Measurements from ENCODE around the gene FFAR1.
"Not testable (repeated sequence)": the region's sequence is repeated elsewhere in the genome, so short reads cannot be mapped to it uniquely, and the experiment has no call there.

FFAR1 gene

DNA sequence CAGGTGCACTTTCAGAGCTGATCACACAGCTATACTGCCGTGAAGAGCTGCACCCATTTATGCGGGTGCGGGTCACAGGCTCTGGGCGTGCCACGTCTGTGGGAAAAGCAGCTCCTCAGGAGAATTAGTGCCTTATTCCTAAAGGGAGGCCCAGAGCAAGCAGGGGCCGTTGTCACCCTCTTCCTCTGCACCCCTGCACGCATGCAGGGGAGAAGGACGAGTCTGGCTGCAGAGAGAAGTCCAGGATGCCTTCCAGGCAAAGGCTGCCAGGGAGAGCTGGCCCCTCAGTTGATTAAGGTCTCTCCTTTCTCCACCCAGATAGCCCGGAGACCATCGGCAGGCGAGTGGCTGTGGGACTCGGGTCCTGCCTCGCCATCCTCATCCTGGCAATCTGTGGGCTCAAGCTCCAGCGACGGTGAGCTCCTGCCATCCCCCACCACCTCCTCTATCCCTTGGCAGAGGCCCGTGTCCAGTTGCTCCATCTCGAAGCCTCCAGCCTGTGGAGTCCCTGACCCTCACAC is 3.1 kb upstream of the FFAR1 start:
- DNase-seq, result no peak

DNA sequence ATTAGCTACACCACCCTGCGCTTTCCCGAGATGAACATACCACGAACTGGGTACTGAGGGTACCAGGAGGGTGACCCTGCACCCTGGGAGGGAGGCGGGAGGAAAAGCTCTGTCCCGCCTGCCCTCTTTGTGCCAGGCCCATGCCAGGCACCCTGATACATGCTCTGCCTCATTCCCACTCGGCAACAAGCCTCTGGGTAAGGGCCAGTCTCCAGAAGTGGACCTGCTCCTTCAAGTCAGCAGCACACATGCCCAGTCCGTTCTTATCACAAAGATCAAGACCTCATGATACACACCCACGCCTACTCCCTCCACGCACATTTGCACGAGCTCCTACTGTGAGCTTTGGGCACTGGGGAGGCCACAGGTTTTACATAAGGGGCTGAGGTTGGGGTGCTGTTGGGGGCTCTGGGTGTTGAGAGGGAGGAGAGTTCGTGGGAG is 2.0 kb upstream of the FFAR1 start:
- no peak for DNase-seq

DNA sequence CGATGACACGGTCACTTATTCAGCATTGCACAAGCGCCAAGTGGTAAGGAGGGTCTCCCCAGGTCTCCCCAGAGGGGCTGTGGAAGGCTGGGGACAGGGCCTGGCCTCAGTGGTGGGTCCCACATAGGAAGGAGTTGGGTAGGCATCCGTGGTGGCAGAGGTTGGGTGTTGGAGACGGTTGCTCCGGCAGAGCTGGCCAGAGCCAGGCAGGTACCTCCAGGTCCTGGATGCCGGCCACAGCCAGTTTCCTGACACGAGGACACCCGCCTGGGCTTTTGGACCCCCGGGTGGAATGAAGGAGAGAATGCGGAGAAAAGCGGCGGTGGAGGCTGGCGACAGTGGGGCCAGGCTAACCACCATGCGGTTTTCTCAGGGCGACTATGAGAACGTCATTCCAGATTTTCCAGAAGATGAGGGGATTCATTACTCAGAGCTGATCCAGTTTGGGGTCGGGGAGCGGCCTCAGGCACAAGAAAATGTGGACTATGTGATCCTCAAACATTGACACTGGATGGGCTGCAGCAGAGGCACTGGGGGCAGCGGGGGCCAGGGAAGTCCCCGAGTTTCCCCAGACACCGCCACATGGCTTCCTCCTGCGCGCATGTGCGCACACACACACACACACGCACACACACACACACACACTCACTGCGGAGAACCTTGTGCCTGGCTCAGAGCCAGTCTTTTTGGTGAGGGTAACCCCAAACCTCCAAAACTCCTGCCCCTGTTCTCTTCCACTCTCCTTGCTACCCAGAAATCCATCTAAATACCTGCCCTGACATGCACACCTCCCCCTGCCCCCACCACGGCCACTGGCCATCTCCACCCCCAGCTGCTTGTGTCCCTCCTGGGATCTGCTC is 1.3 kb upstream of the FFAR1 start:
- DNase-seq, result peak; percentile 51

DNA sequence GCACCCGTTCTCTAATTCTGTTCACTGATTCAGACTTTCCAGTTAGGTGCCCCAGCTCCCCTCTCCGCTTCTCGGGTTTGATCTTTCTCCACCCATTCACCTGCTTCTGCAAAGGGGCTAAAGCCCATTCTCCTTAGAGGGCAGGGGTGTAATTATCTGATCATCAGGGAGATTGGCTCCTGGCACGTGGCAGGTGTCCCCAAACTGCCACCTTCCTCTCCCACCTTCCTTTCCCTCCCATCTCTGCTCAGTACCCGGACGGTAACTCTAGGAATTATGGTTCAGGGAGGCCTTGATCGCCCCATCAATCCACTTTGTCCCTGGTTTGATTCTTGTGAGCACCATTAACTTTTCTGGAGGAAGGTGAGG is 212 bp downstream of the FFAR1 start:
- DNase-seq, result no peak

DNA sequence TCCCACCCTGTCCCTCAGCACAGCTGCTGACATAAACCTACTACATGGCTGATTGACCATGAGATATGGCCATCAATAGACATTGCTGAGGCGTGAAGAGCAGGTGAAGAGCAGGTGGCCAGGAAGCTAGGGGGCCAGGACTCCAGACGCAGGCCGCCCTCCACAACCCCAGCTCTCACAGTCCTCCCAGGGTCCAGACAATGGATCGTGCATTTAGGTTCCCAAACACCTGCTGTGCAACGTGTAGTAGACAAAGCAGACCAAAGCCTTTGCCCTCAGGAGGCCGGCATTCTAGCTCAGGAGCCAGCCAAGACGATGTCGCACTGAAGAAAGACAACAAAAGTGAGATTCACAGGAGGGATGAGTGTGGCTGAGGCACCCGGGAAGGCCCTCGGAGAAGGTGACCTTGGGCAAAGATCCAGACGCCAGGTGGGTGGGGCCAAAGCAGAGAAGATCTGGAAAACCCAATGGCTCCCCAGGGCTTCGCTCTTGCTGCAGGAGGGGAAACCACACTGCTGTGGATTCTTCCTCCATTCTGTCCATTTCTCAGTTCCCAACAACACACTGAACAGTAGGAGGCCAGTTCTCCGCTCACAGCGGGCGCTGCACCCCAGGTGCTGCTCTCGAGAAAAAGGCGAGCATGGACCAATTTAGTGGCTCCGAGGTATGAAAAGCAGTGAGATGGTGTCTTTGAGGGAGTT is 1.4 kb downstream of the FFAR1 start:
- no peak for DNase-seq

DNA sequence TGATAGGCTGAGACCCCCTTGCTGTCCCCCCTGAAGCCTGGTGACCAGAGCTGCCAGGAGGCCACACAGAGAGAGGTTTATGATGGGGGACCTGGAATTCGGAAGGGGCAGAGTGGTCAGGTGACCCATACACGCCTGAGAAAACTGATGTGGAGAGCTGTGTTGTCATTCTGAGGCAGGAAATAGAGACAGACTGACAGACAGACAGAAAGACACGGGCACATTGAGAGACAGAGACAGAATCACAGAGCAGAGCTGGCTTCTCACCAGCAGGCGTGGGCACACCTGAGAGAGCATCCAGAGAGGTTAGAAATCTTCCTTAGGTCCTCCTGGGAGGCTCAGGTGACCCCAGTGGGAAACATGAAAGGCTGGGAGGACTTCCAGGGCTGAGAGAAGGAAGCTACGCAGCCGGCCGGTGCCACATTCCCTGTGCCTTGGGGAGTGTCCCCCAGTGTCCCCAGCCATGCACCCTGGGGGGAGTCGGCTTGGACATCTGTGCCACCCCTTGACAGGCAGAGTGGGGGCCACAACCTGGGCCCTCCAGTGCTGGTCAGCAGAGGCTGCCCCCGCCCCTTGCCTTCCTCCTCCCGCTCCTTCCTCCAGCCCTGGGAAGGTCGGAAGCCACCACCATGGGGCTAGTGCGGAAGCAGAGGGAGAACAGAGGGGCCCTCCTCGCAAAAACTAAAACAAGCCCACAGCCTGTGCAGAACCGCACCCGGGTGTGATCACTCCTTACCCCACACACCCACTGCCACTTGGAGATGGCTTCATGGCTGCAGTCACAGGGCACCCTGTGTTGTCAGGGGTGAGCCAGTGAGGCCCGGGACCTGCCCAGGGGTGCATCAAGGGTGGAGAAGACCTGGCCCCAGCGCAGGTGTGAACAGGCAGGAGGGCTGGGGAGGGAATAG is 2.2 kb downstream of the FFAR1 start:
- no peak for DNase-seq

DNA sequence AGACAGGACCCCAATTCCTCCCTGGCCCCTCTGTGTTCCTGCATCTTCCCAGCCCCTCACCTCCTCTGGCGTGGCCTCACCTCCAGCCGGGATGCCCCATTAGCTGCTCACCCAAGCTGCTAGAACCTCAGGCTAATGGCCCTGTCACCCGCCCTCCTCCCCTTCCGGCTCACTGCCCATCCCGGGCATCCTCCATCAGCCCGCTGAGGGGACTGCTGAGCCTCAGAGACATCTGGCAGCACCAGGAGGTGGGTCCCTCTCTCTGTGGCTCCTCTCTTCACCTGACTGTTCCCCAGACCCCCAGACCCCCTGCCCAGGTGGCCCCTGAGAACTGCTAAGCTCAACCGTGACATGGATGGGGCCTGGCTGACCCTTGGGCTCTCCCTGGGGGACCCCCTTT is 2.9 kb downstream of the FFAR1 start:
- DNase-seq, result no peak

DNA sequence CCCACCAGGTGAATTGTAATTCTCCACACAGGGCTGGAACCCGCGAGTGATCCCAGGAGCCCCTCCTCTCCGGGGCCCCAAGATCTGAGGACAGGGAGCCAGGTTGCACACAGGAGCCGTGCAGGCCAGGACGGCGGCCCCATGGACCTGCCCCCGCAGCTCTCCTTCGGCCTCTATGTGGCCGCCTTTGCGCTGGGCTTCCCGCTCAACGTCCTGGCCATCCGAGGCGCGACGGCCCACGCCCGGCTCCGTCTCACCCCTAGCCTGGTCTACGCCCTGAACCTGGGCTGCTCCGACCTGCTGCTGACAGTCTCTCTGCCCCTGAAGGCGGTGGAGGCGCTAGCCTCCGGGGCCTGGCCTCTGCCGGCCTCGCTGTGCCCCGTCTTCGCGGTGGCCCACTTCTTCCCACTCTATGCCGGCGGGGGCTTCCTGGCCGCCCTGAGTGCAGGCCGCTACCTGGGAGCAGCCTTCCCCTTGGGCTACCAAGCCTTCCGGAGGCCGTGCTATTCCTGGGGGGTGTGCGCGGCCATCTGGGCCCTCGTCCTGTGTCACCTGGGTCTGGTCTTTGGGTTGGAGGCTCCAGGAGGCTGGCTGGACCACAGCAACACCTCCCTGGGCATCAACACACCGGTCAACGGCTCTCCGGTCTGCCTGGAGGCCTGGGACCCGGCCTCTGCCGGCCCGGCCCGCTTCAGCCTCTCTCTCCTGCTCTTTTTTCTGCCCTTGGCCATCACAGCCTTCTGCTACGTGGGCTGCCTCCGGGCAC is 3.9 kb downstream of the FFAR1 start:
- DNase-seq, result no peak

DNA sequence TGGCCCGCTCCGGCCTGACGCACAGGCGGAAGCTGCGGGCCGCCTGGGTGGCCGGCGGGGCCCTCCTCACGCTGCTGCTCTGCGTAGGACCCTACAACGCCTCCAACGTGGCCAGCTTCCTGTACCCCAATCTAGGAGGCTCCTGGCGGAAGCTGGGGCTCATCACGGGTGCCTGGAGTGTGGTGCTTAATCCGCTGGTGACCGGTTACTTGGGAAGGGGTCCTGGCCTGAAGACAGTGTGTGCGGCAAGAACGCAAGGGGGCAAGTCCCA is 4.4 kb downstream of the FFAR1 start:
- no peak for DNase-seq

DNA sequence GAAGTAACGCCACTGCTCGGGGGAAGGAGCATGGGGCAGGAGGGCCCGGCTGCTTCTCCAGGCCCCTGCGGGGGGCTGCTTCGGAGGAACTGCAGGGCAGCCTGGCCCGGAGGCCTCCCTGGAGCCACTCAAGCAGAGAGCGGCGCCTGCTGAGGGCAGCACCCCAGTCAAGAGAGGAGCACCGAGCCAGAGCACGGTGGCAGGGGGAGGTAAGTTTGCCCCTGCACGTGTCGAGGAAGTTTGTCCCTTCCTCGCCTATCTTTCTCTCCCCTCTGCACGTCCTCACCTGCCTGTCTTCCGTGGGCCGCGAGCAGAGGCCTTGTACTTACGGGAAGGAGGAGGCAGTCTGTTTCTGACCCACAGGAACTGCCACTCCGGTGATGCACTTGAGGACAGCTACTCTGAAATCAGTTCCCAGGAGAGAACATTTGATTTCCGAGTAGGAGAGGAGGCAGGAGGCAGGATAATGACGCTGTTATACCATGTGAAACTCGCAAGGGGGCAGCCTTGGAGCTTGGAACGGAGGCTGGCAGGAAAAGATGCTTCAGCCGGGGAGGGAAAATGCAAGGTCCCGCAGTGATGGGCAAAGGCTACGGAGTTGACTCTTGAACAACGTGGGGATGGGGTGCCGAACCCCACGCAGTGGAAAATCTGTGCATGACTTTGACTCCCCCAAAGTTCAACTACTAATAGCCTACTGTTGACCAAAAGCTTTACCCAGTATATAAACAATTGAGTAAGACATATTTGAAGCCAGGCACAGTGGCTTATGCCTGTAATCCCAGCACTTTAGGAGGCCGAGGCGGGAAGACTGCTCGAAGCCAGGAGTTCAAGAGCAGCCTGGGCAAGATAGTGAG is 5.0 kb downstream of the FFAR1 start:
- DNase-seq, result peak; percentile 42

DNA sequence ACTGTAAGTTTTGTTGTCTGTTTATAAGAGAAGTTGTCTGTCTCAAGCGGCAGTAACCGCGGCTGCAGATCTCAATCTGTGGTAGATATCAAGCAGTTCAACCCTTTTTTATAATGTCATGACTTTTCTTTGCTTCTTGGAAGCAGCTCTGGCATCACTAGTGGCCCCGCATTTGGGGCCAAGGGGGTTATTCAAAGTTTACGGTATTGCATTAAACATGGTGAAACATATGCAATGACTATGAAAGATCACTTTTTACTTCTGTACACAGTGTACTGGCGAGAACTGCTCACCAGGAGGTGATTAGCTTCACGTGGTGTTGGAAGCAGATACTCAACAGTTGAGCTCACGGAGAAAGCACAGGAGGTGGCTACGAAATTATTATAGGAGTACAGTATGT is 5.9 kb downstream of the FFAR1 start:
- no peak for DNase-seq

DNA sequence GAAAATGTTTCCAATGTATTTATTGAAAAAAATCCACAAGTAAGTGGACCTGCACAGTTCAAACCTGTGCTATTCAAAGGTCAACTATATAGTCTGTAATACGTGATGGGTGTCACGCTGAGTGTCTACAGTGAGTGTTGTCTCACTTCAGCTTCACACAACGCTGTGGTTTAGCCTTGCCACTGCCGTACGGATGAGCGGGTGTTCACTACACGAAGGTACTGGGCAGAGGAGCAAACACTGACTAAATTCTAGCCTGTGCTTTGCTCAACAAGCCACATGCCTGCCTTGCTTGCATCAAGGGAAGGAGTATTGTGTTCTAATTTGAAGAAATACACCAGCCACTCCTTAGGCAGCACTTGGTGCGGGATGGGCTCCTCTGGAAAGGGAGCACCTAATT is 7.2 kb downstream of the FFAR1 start:
- DNase-seq, result no peak

DNA sequence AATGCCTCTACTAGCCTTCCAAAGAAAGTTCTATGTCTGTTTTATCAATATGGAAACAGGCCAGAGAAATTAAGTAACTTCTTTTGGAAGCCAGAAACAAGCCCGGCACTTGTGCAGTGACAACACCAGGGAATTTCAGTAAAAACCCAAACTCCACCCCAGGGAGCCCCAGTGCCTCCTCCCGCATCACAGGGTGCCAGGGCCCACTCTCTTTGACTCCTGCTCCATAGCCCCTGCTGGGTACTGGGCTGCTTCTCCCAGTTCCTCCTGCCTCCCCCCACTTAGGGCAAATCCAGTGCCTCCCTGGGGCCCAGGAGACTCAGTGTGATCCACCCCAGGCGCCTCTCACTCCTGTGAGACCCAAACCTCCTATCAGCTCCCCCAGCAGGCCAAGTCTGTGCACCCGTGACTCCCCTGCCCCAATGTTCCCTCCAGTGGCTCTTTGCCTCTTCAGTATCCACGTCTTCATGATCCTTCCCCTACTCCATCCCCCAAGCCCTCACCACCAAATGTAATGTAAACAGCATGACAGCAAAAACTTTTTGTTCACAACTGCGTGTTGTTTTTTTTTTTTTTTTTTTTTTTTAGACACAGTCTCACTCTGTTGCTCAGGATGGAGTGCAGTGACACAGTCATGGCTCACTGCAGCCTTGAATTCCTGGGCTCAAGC is 8.2 kb downstream of the FFAR1 start:
- no peak for DNase-seq

DNA sequence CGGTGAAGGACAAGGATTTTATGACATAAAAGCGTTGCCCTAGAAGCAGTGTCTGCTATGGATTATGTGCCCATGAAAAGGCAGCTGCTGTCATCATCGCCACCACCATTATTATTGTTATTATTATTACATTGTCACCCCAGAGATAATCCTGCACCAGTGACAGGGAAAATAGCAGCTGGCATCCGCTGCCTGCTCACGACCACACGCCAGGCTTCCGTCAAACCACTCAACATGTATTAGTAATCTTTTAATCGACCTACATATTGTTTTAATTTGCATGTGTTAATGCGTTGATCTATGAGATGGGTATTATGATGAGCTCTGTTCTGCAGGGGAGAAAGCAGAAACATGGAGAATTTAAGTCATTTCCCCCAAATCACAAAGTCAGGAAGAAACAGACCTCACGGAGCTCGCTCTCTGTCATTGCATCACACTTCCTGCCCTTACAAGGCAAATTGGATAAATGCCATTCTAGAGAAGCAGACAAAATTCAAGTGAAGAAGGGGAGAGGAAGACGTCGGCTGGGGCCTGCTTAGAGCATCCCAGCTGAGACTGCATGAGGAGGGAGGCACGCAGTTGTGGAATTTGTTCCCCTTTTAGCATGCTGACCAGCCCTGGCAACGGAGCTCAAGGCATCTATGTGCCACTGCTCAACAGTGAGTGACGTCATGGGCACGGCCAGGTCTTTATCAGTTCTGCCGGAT is 10.3 kb downstream of the FFAR1 start, which contains the start of gene FFAR3:
Gene FFAR3, plus strand, starts transcription at position 594 of the 707 bp plus-strand sequence. CDS start 431 bp downstream, outside the sequence.
- DNase-seq, result peak; percentile 52

DNA sequence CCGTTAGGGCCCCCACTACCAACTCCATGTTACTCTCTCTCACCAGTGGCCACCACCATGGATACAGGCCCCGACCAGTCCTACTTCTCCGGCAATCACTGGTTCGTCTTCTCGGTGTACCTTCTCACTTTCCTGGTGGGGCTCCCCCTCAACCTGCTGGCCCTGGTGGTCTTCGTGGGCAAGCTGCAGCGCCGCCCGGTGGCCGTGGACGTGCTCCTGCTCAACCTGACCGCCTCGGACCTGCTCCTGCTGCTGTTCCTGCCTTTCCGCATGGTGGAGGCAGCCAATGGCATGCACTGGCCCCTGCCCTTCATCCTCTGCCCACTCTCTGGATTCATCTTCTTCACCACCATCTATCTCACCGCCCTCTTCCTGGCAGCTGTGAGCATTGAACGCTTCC is 11.1 kb downstream of the FFAR1 start:
- not testable (repeated sequence) for DNase-seq

DNA sequence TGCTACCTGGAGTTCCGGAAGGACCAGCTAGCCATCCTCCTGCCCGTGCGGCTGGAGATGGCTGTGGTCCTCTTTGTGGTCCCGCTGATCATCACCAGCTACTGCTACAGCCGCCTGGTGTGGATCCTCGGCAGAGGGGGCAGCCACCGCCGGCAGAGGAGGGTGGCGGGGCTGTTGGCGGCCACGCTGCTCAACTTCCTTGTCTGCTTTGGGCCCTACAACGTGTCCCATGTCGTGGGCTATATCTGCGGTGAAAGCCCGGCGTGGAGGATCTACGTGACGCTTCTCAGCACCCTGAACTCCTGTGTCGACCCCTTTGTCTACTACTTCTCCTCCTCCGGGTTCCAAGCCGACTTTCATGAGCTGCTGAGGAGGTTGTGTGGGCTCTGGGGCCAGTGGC is 11.7 kb downstream of the FFAR1 start:
- not testable (repeated sequence) for DNase-seq

DNA sequence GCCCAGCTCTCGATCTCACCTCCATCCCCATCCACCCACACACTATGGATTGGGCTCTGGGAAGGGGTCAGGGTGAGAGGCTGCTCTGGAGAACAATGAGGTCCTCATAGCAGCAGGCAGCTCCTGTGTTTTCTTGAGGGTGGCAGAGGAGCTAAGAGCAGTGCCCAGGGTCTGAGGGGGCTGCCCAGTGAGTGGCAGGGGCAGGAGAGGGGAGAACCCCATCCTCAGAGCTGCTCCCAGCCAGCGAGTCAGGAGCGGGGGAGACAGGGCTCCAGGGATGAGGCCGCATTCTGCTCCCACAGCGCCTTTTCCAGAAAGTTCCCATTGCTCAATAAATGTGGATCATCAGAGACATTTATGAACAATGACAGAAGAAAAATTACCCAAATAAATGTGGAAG is 12.4 kb downstream of the FFAR1 start:
- DNase-seq, result not testable (repeated sequence)

DNA sequence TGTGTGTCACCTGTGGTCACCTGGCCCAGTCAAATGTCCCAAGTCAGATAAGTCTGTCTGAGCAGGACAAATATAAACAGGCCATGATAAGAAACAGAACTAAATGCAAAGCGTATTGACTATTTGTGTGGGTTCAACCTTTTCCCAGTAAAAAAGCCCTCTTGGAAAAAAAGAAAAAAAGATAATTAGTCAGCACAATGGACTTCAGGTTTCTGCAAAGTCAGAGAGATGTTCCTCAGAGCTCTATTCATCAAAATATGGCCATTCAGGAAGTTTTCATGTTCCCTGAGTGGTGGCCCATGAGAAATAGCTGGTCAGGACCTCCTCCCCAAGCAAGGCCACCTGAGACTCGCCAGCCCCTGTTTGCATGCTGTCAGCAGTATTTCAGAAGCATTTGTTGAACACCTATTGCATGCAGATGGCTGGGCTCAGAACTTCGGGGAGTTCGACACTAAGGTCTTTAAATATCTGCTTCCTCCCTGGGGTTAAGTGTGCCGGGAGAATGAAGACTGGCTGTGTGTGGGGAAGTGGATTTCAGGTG is 13.2 kb downstream of the FFAR1 start:
- DNase-seq, result no peak

DNA sequence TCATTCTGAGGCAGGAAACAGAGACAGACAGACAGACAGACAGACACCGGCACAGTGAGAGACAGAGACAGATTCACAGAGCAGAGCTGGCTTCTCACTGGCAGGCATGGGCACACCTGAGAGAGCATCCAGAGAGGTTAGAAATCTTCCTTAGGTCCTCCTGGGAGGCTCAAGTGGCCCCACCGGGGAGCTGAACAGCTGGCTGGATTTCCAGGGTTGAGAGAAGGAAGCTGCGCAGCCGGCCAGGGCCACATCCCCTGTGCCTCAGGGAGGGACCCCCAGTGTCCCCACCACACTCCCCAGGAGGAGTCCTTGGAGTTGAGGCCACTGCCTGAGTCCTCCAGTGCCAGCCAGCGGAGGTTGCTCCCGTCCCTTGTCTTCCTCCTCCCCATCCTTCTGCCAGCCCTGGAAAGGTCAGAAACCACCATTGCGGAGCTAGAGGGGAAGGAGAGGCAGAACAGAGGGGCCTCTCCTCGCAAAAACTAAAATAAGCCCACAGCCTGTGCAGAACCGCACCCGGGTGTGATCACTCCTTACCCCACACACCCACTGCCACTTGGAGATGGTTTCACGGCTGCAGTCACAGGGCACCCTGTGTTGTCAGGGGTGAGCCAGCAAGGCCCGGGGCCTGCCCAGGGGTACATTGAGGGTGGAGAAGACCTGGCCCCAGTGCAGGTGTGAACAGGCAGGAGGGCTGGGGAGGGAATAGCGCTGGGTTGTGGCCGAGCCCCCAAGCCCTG is 14.7 kb downstream of the FFAR1 start:
- DNase-seq, result no peak

Measured in GDM1 (cell line).